Gastrocnemius medialis (tissue), 4 donors: Measurements from ENCODE around the gene RNMT.

ENCODE experiments used
- POLR2A ChIP-seq, 2 donors: fragments of 450-650 bp; IDR thresholded peaks; one replicate each; pipeline ENCODE4 v1.6.1; 2017; ENCODE audit warnings: antibody characterized with exemption in 2 of 2, mild to moderate bottlenecking in 2 of 2, moderate library complexity in 2 of 2
- TF ChIP-seq, protein P1 (sequence below), 5 experiments: fragments of 450-650 bp in 3 of 5; fragments of 200-600 bp in 2 of 5; sonication (generic) in 2 of 5; IDR thresholded peaks in 4 of 5; conservative IDR thresholded peaks in 1 of 5; 1 replicate in 4 of 5; 2 replicates in 1 of 5; pipeline ENCODE4 v1.5.1; 2016 to 2019; ENCODE audit warnings: antibody characterized with exemption in 5 of 5, mild to moderate bottlenecking in 3 of 5, moderate library complexity in 3 of 5

DNA sequence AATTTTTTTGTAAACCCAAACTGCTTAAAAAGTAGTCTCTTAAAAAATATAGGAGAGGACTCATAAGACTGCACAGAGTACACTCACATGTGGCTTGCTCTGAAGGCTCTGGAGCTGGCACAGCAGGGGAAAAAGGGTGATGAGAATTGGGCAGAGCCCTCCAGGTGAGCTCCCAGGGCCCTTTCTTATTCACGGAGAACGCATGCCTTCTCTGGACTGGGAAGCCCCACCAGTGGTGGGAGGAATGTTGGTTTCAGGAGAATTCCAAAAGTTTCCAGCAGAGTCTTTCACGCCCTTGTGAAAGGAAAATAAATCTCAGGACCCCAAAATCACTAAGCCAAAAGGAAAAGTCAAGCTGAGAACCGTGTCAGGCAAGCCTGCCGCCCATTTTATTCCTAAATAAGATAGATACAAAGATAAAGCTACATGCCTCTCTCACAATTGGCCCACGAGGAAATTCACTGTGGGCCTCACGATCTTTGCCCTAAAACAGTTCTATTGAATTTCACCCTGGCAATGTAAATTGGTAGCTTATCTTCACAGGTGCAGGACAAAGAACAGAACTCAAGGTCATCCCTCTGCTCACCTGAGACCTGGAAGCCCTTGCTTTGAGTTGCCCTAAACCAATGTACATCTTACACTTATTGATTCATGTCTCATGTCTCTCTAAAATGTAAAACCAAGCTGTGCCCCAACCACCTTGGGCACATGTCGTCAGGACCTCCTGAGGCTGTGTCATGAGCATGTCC, 82.0 kb downstream of the RNMT start:
- TF ChIP-seq, protein P1, sequence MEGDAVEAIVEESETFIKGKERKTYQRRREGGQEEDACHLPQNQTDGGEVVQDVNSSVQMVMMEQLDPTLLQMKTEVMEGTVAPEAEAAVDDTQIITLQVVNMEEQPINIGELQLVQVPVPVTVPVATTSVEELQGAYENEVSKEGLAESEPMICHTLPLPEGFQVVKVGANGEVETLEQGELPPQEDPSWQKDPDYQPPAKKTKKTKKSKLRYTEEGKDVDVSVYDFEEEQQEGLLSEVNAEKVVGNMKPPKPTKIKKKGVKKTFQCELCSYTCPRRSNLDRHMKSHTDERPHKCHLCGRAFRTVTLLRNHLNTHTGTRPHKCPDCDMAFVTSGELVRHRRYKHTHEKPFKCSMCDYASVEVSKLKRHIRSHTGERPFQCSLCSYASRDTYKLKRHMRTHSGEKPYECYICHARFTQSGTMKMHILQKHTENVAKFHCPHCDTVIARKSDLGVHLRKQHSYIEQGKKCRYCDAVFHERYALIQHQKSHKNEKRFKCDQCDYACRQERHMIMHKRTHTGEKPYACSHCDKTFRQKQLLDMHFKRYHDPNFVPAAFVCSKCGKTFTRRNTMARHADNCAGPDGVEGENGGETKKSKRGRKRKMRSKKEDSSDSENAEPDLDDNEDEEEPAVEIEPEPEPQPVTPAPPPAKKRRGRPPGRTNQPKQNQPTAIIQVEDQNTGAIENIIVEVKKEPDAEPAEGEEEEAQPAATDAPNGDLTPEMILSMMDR (IDR thresholded peaks at IDR 0.05 in 4 of 5, conservative IDR thresholded peaks at IDR 0.05 in 1 of 5), result no peak
- no peak for TF ChIP-seq POLR2A (IDR thresholded peaks at IDR 0.05)
